WTC11 (cell line): ENCODE measurements around the gene WRAP73. TPM values are rescaled to one million over a fixed set of nuclear protein-coding genes. Genes with fewer than 3 reads are reported as not detected.
A peak's percentile ranks its signal among the peaks of the same experiment; 100 is the strongest.

Experiments used
- ATAC-seq: fragments of 200-7000 bp; cut with Tn5 transposase; 2 replicates; pipeline ENCODE4 v1.10.0; 2021; ENCODE audit warnings: mild to moderate bottlenecking, moderate library complexity
- CTCF ChIA-PET: fragments of 300-600 bp; sonication (Branson Sonifier 250); formaldehyde crosslinking; loops from one replicate; lab custom pipeline; 2021; ENCODE audit warnings: antibody characterized with exemption; lab: Charles Lee
- POLR2A ChIA-PET: fragments of 350-600 bp; sonication (Branson Sonifier 250); formaldehyde crosslinking; loops from one replicate; lab custom pipeline; 2021; ENCODE audit warnings: antibody characterized with exemption; lab: Charles Lee
- DNase-seq: peaks from one replicate; pipeline ENCODE4 v3.0.0; 2021; ENCODE audit warnings: low spot score
- H3K27ac Mint-ChIP-seq: 2 replicates; pipeline ENCODE4 v1.8.0; 2021; ENCODE audit warnings: mixed read lengths
- H3K27me3 Mint-ChIP-seq: 2 replicates; pipeline ENCODE4 v1.8.0; 2021; ENCODE audit warnings: low read depth, mild to moderate bottlenecking, moderate library complexity, mixed read lengths
- H3K36me3 Mint-ChIP-seq: 2 replicates; pipeline ENCODE4 v1.8.0; 2021; ENCODE audit warnings: mixed read lengths
- H3K4me1 Mint-ChIP-seq: 2 replicates; pipeline ENCODE4 v1.8.0; 2022; ENCODE audit warnings: mixed read lengths
- H3K4me3 Mint-ChIP-seq: 2 replicates; pipeline ENCODE4 v1.8.0; 2021; ENCODE audit warnings: mild to moderate bottlenecking, moderate library complexity, mixed read lengths
- H3K9me3 Mint-ChIP-seq: 2 replicates; pipeline ENCODE4 v1.8.0; 2021; ENCODE audit warnings: mixed read lengths
- AFF4 ChIP-seq: sonication (generic); formaldehyde crosslinking; IDR thresholded peaks from 2 replicates; pipeline ENCODE4 v1.8.1; 2023; ENCODE audit warnings: mild to moderate bottlenecking, missing genetic modification reagents, borderline replicate concordance
- CREM ChIP-seq: sonication (generic); formaldehyde crosslinking; IDR thresholded peaks from 2 replicates; pipeline ENCODE4 v1.8.1; 2022; ENCODE audit warnings: mild to moderate bottlenecking, missing genetic modification reagents, moderate library complexity
- FOXJ3 ChIP-seq: sonication (generic); formaldehyde crosslinking; IDR thresholded peaks from 2 replicates; pipeline ENCODE4 v1.9.0; 2021; ENCODE audit warnings: missing genetic modification reagents, mild to moderate bottlenecking, borderline replicate concordance
- GRHL2 ChIP-seq: fragments of 250-450 bp; sonication (Bioruptor Pico); IDR thresholded peaks from 2 replicates; pipeline ENCODE4 v1.8.0; 2022; ENCODE audit warnings: mild to moderate bottlenecking, moderate library complexity; ENCODE audit not compliant: insufficient replicate concordance, severe bottlenecking
- HMGA2 ChIP-seq: fragments of 250-450 bp; sonication (Bioruptor Pico); IDR thresholded peaks from 2 replicates; pipeline ENCODE4 v1.4.0; 2021; ENCODE audit warnings: mild to moderate bottlenecking, moderate library complexity
- JUN ChIP-seq: sonication (generic); formaldehyde crosslinking; IDR thresholded peaks from 2 replicates; pipeline ENCODE4 v1.8.0; 2023; ENCODE audit warnings: mild to moderate bottlenecking, missing genetic modification reagents
- KAT7 ChIP-seq: sonication (generic); formaldehyde crosslinking; IDR thresholded peaks from 2 replicates; pipeline ENCODE4 v1.8.1; 2023; ENCODE audit warnings: missing genetic modification reagents, mild to moderate bottlenecking, borderline replicate concordance
- OVOL2 ChIP-seq: fragments of 250-450 bp; sonication (Bioruptor Pico); IDR thresholded peaks from 2 replicates; pipeline ENCODE4 v1.9.0; 2021; ENCODE audit warnings: mild to moderate bottlenecking, borderline replicate concordance
- SMAD3 ChIP-seq: sonication (generic); formaldehyde crosslinking; IDR thresholded peaks from 2 replicates; pipeline ENCODE4 v1.8.0; 2022; ENCODE audit warnings: missing genetic modification reagents, mild to moderate bottlenecking, borderline replicate concordance
- ZBTB21 ChIP-seq: sonication (generic); formaldehyde crosslinking; IDR thresholded peaks from 2 replicates; pipeline ENCODE4 v1.8.1; 2023; ENCODE audit warnings: mild to moderate bottlenecking, missing genetic modification reagents, borderline replicate concordance
- ZBTB43 ChIP-seq: sonication (generic); formaldehyde crosslinking; IDR thresholded peaks from 2 replicates; pipeline ENCODE4 v1.8.1; 2023; ENCODE audit warnings: mild to moderate bottlenecking, missing genetic modification reagents
- ZNF138 ChIP-seq: sonication (generic); formaldehyde crosslinking; conservative IDR thresholded peaks from 2 replicates; pipeline ENCODE4 v1.8.1; 2022; ENCODE audit warnings: mild to moderate bottlenecking, moderate library complexity, missing genetic modification reagents
- ZNF263 ChIP-seq: sonication (generic); formaldehyde crosslinking; IDR thresholded peaks from 2 replicates; pipeline ENCODE4 v1.8.1; 2022; ENCODE audit warnings: low read depth, mild to moderate bottlenecking, moderate library complexity, missing genetic modification reagents
- ZNF416 ChIP-seq: fragments of 250-450 bp; sonication (Bioruptor Pico); IDR thresholded peaks from 2 replicates; pipeline ENCODE4 v1.9.0; 2021; ENCODE audit warnings: mild to moderate bottlenecking, inconsistent platforms
- ZNF671 ChIP-seq: fragments of 250-450 bp; sonication (Bioruptor Pico); IDR thresholded peaks from 2 replicates; pipeline ENCODE4 v1.8.0; 2021; ENCODE audit warnings: mild to moderate bottlenecking
- total RNA-seq: library from RNA; stranded (reverse); gene quantifications from 3 replicates; pipeline ENCODE4 v1.2.3, GENCODE V29; 2021
- TF ChIP-seq, protein P1 (sequence below): sonication (generic); formaldehyde crosslinking; IDR thresholded peaks from 2 replicates; pipeline ENCODE4 v1.8.0; 2022; ENCODE audit warnings: mild to moderate bottlenecking, missing genetic modification reagents
- TF ChIP-seq, protein P2 (sequence below): fragments of 250-450 bp; sonication (Bioruptor Pico); IDR thresholded peaks from 2 replicates; pipeline ENCODE4 v1.8.0; 2021; ENCODE audit warnings: mild to moderate bottlenecking
- TF ChIP-seq, protein P3 (sequence below): sonication (generic); formaldehyde crosslinking; IDR thresholded peaks from 2 replicates; pipeline ENCODE4 v1.8.1; 2022; ENCODE audit warnings: low read depth, missing genetic modification reagents, borderline replicate concordance
- TF ChIP-seq, protein P4 (sequence below): sonication (generic); formaldehyde crosslinking; IDR thresholded peaks from 2 replicates; pipeline ENCODE4 v1.8.1; 2022; ENCODE audit warnings: mild to moderate bottlenecking, missing genetic modification reagents, moderate library complexity, borderline replicate concordance
- TF ChIP-seq, protein P5 (sequence below): sonication (generic); formaldehyde crosslinking; IDR thresholded peaks from 2 replicates; pipeline ENCODE4 v1.8.0; 2023; ENCODE audit warnings: mild to moderate bottlenecking, missing genetic modification reagents

Gene WRAP73
- total RNA-seq, 1 experiment from 2014 or later = 39.2 TPM

DNA sequence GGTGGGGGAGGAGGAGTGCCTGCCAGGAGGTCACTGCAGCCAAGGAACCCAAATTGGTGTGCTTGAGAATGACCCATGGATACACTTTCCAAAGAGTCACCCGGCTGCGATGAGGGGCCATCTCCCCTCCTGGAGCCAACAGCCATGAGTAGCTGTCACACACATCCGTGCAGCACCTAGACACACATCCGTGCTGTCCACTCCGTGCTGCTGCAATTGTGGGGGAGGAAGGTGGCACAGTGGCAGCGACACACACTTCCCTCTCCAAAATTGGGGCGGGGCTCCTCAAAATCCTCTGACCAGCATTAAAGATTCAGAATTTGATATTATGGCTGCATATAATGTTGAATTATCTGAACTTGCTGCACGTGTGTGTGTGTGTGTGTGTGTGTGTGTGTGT lies 18.2 kb upstream of the WRAP73 start:
- H3K36me3 Mint-ChIP-seq = no peaks in the 10 kb centered on the region
- TF ChIP-seq JUN (CRISPR knock-in tag) = no peak
- TF ChIP-seq OVOL2 (CRISPR knock-in tag) = no peak
- TF ChIP-seq SMAD3 (CRISPR knock-in tag) = no peak
- TF ChIP-seq, protein P1, sequence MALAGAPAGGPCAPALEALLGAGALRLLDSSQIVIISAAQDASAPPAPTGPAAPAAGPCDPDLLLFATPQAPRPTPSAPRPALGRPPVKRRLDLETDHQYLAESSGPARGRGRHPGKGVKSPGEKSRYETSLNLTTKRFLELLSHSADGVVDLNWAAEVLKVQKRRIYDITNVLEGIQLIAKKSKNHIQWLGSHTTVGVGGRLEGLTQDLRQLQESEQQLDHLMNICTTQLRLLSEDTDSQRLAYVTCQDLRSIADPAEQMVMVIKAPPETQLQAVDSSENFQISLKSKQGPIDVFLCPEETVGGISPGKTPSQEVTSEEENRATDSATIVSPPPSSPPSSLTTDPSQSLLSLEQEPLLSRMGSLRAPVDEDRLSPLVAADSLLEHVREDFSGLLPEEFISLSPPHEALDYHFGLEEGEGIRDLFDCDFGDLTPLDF (CRISPR knock-in tag) = no peak
- TF ChIP-seq ZNF416 (CRISPR knock-in tag) = no peak
- TF ChIP-seq KAT7 = no peak
- TF ChIP-seq AFF4 = no peak
- no peak for TF ChIP-seq ZBTB43
- no peak for TF ChIP-seq ZNF138 (CRISPR knock-in tag)
- TF ChIP-seq, protein P2, sequence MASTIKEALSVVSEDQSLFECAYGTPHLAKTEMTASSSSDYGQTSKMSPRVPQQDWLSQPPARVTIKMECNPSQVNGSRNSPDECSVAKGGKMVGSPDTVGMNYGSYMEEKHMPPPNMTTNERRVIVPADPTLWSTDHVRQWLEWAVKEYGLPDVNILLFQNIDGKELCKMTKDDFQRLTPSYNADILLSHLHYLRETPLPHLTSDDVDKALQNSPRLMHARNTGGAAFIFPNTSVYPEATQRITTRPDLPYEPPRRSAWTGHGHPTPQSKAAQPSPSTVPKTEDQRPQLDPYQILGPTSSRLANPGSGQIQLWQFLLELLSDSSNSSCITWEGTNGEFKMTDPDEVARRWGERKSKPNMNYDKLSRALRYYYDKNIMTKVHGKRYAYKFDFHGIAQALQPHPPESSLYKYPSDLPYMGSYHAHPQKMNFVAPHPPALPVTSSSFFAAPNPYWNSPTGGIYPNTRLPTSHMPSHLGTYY (CRISPR knock-in tag) = no peak
- TF ChIP-seq ZNF263 = no peak
- TF ChIP-seq GRHL2 (CRISPR knock-in tag) = no peak
- TF ChIP-seq, protein P3, sequence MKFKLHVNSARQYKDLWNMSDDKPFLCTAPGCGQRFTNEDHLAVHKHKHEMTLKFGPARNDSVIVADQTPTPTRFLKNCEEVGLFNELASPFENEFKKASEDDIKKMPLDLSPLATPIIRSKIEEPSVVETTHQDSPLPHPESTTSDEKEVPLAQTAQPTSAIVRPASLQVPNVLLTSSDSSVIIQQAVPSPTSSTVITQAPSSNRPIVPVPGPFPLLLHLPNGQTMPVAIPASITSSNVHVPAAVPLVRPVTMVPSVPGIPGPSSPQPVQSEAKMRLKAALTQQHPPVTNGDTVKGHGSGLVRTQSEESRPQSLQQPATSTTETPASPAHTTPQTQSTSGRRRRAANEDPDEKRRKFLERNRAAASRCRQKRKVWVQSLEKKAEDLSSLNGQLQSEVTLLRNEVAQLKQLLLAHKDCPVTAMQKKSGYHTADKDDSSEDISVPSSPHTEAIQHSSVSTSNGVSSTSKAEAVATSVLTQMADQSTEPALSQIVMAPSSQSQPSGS (CRISPR knock-in tag) = no peak
- peak; percentile 4 for DNase-seq
- no peak overlapping the region for H3K27ac Mint-ChIP-seq
- peaks cover 4% of the 10 kb centered on the region for H3K27me3 Mint-ChIP-seq
- no peaks in the 10 kb centered on the region for H3K9me3 Mint-ChIP-seq
- POLR2A ChIA-PET = no interaction called here
- CTCF ChIA-PET = interaction anchor here (1.0 to 2.0 kb wide), 5 partner anchors 15 to 177 kb away, joined by 3 to 15 read pairs (median 4); no protein-coding TSS in a partner anchor
- H3K4me1 Mint-ChIP-seq = peaks cover 21% of the 10 kb centered on the region
- ATAC-seq = no peak
- H3K4me3 Mint-ChIP-seq = no peak overlapping the region

- H3K4me1 Mint-ChIP-seq = peaks cover 7% of the 10 kb centered on the region
- H3K27me3 Mint-ChIP-seq = peaks cover 11% of the 10 kb centered on the region
- H3K36me3 Mint-ChIP-seq = no peaks in the 10 kb centered on the region
- H3K4me3 Mint-ChIP-seq = no peak overlapping the region
- POLR2A ChIA-PET = no interaction called here
- DNase-seq (peak; percentile 2), ATAC-seq (no peak)
- CTCF ChIA-PET = interaction anchor here (0.9 to 1.6 kb wide), 8 partner anchors 12 to 212 kb away, joined by 3 to 6 read pairs (median 4); no protein-coding TSS in a partner anchor
- no peaks in the 10 kb centered on the region for H3K9me3 Mint-ChIP-seq
- H3K27ac Mint-ChIP-seq = no peak overlapping the region
- TF ChIP-seq FOXJ3 (CRISPR knock-in tag) (no peak), CREM (no peak), ZBTB21 (CRISPR knock-in tag) (no peak), ZNF671 (CRISPR knock-in tag) (no peak), HMGA2 (no peak)
- TF ChIP-seq, protein P4, sequence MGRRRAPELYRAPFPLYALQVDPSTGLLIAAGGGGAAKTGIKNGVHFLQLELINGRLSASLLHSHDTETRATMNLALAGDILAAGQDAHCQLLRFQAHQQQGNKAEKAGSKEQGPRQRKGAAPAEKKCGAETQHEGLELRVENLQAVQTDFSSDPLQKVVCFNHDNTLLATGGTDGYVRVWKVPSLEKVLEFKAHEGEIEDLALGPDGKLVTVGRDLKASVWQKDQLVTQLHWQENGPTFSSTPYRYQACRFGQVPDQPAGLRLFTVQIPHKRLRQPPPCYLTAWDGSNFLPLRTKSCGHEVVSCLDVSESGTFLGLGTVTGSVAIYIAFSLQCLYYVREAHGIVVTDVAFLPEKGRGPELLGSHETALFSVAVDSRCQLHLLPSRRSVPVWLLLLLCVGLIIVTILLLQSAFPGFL = no peak
- TF ChIP-seq, protein P5, sequence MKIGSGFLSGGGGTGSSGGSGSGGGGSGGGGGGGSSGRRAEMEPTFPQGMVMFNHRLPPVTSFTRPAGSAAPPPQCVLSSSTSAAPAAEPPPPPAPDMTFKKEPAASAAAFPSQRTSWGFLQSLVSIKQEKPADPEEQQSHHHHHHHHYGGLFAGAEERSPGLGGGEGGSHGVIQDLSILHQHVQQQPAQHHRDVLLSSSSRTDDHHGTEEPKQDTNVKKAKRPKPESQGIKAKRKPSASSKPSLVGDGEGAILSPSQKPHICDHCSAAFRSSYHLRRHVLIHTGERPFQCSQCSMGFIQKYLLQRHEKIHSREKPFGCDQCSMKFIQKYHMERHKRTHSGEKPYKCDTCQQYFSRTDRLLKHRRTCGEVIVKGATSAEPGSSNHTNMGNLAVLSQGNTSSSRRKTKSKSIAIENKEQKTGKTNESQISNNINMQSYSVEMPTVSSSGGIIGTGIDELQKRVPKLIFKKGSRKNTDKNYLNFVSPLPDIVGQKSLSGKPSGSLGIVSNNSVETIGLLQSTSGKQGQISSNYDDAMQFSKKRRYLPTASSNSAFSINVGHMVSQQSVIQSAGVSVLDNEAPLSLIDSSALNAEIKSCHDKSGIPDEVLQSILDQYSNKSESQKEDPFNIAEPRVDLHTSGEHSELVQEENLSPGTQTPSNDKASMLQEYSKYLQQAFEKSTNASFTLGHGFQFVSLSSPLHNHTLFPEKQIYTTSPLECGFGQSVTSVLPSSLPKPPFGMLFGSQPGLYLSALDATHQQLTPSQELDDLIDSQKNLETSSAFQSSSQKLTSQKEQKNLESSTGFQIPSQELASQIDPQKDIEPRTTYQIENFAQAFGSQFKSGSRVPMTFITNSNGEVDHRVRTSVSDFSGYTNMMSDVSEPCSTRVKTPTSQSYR = no peak
Measured at GRCh38 chr1:3664700-3665375, 14.9 kb upstream of the WRAP73 start.
